Measurements from ENCODE around the gene GALNT1. TPM values are rescaled to one million over a fixed set of nuclear protein-coding genes. Genes with fewer than 3 reads are reported as not detected.
"Not testable (repeated sequence)": the region's sequence is repeated elsewhere in the genome, so short reads cannot be mapped to it uniquely, and the experiment has no call there.

The GALNT1 gene
- total RNA-seq, 1 experiment from 2014 or later: 117 TPM

DNA sequence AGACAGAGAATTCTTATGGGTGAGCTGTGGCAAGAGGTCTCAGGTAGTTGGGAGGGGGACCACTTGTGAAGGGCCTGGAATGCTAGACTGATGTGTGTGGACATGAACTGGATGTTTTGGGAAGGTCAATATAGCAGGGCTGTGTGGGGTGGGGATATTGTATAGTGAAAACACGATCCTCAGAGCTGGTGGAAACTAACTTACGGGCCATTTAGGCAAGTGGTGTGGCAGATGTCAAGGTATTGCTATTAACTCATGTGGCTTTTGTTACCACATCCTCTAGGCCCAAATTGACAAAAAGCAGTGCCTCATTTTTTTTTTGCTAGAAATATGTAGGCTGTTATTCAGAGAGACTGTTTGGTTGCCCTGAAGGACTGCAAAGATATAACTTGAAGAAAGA, 8.0 kb upstream of the GALNT1 start:
- H3K4me3 ChIP-seq: no peak overlapping the region
- no peaks in the 10 kb centered on the region for H3K9me3 ChIP-seq (replicated peaks)
- H3K27me3 ChIP-seq (replicated peaks): no peaks in the 10 kb centered on the region
- no peak for DNase-seq (ENCODE audit: low read depth in 1 of 2, low spot score in 2 of 2)
- peaks cover 6% of the 10 kb centered on the region for H3K4me1 ChIP-seq (replicated peaks)
- no peak overlapping the region for H3K27ac ChIP-seq
- no peaks in the 10 kb centered on the region for H3K36me3 ChIP-seq

DNA sequence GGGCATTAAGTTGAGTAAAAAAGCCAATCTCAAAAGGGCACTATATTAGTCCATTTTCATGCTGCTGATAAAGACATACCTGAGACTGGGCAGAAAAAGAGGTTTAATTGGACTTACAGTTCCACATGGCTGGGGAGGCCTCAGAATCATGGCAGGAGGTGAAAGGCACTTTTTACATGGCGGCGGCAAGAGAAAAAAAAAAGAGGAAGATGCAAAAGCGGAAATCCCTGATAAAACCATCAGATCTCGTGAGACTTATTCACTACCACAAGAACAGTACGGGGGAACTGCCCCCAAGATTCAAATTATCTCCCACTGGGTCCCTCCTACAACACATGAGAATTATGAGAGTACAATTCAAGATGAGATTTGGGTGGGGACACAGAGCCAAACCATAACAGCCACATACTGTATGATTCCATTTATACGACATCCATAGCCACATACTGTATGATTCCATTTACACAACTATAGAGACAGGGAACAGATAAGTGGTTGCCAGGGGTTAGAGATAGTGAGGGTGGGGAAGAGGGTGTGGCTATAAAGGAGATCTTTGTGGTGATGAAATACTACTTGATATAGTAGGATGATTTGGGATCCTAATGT, 5.2 kb upstream of the GALNT1 start:
- H3K36me3 ChIP-seq; DNase-seq (ENCODE audit: low read depth in 1 of 2, low spot score in 2 of 2); H3K4me3 ChIP-seq; H3K27ac ChIP-seq; H3K27me3 ChIP-seq (replicated peaks); H3K9me3 ChIP-seq (replicated peaks): not testable (repeated sequence)
- H3K4me1 ChIP-seq (replicated peaks): peaks cover 10% of the 10 kb centered on the region

GRCh38 chr18:35577045-35577848, 4.3 kb upstream of the GALNT1 start:
- H3K4me3 ChIP-seq: no peak overlapping the region
- no peaks in the 10 kb centered on the region for H3K27me3 ChIP-seq (replicated peaks)
- H3K4me1 ChIP-seq (replicated peaks): peaks cover 12% of the 10 kb centered on the region
- peaks cover 5% of the 10 kb centered on the region for H3K36me3 ChIP-seq
- no peak overlapping the region for H3K27ac ChIP-seq
- no peaks in the 10 kb centered on the region for H3K9me3 ChIP-seq (replicated peaks)
- no peak for DNase-seq (ENCODE audit: low read depth in 1 of 2, low spot score in 2 of 2)

GRCh38 chr18:35578481-35578880, 3.1 kb upstream of the GALNT1 start:
- Histone ChIP-seq H3K4me1 (replicated peaks) (peaks cover 12% of the 10 kb centered on the region; the same call in 1 of the 2 replicates), H3K27me3 (replicated peaks) (no peaks in the 10 kb centered on the region), H3K36me3 (peaks cover 5% of the 10 kb centered on the region), H3K9me3 (replicated peaks) (no peaks in the 10 kb centered on the region), H3K4me3 (no peak overlapping the region), H3K27ac (no peak overlapping the region)
- DNase-seq (ENCODE audit: low read depth in 1 of 2, low spot score in 2 of 2): no peak

DNA sequence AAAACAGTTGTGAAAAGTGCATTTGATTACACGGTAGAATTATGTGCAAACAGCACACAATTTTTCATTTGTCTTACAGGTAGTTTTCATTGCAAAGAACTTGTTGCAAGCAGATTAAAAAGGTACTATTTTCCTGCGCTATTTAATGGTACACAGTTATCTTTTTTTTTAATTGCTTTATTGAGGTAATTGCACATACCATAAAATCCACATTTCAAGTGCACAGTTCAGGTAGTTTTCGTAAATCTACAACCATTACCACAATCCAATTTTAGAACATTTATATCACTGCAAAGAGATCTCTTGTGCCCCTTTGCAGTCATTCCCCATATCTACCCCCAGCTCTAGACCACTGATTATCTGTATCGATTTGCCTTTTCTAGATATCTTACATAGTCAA, 2.6 kb upstream of the GALNT1 start:
- H3K27me3 ChIP-seq (replicated peaks): no peaks in the 10 kb centered on the region
- H3K4me3 ChIP-seq: no peak overlapping the region
- H3K36me3 ChIP-seq: peaks cover 5% of the 10 kb centered on the region
- no peak overlapping the region for H3K27ac ChIP-seq
- H3K9me3 ChIP-seq (replicated peaks): no peaks in the 10 kb centered on the region
- peaks cover 12% of the 10 kb centered on the region; the same call in 1 of the 2 replicates for H3K4me1 ChIP-seq (replicated peaks)
- DNase-seq (ENCODE audit: low read depth in 1 of 2, low spot score in 2 of 2): no peak

- Histone ChIP-seq H3K4me1 (replicated peaks) (peaks cover 12% of the 10 kb centered on the region; the same call in 1 of the 2 replicates), H3K27me3 (replicated peaks) (no peaks in the 10 kb centered on the region), H3K36me3 (peaks cover 5% of the 10 kb centered on the region), H3K27ac (peak overlapping the region; percentile 69), H3K4me3 (peak overlapping the region; percentile 96), H3K9me3 (replicated peaks) (no peaks in the 10 kb centered on the region; the same call in 1 of the 2 replicates)
- peak; percentile 55 to 71 for DNase-seq (ENCODE audit: low read depth in 1 of 2, low spot score in 2 of 2)
These were observed 620 bp upstream of the GALNT1 start for GRCh38 chr18:35580701-35581539.

GRCh38 chr18:35581898-35582641, 530 bp downstream of the GALNT1 start:
- Histone ChIP-seq H3K27me3 (replicated peaks) (no peaks in the 10 kb centered on the region), H3K9me3 (replicated peaks) (no peaks in the 10 kb centered on the region; the same call in 1 of the 2 replicates), H3K4me3 (peak overlapping the region; percentile 78), H3K27ac (peak overlapping the region; percentile 45; the same call in 1 of the 2 replicates), H3K36me3 (peaks cover 5% of the 10 kb centered on the region), H3K4me1 (replicated peaks) (peaks cover 12% of the 10 kb centered on the region; the same call in 1 of the 2 replicates)
- DNase-seq (ENCODE audit: low read depth in 1 of 2, low spot score in 2 of 2): peak in 1 of 2 experiments; percentile 36

- DNase-seq (ENCODE audit: low read depth in 1 of 2, low spot score in 2 of 2): peak in 1 of 2 experiments; percentile 2
- Histone ChIP-seq H3K9me3 (replicated peaks) (peaks cover 4% of the 10 kb centered on the region), H3K27me3 (replicated peaks) (no peaks in the 10 kb centered on the region), H3K4me1 (replicated peaks) (peaks cover 12% of the 10 kb centered on the region; the same call in 1 of the 2 replicates), H3K36me3 (peaks cover 5% of the 10 kb centered on the region), H3K27ac (no peak overlapping the region), H3K4me3 (no peak overlapping the region)
These were observed 1.5 kb downstream of the GALNT1 start for GRCh38 chr18:35582899-35583558.

DNA sequence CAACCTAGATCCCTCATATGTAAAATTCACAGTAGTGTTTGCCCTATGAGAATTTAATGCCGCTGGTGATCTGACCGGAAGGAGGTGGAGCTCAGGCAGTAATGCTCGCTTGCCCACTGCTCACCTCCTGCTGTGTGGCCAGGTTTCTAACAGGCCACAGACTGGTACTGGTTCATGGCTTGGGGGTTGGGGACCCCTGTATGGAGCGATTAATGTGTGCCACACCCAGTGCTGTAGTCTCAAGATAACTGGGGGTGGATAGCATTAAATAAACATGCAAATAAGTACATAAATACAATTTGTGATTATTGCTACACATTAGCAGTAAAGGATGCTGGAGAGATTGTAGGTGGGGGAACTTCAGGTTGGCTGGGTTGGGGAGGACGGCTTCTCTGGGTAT, 3.2 kb downstream of the GALNT1 start:
- Histone ChIP-seq H3K4me1 (replicated peaks) (peaks cover 12% of the 10 kb centered on the region; the same call in 1 of the 2 replicates), H3K4me3 (no peak overlapping the region)

DNA sequence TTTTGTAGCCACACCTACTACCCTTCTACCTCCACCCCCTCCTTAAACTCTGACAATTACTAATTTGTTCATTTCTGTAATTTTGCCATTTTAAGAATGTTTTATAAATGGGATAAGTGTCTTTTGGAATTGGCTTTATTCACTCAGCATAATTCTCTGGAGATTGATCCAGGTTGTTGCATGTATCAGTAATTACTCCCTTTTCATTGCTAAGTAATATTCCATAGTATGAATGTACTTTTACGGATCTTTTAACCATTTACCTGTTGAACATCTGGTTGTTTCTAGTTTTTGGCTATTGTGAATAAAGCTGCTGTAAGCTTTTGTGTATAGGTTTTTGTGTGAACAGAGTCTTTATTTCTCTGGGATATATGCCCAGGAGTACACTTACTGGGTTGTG, 4.1 kb downstream of the GALNT1 start:
- no peak for DNase-seq (ENCODE audit: low read depth in 1 of 2, low spot score in 2 of 2)
- H3K27me3 ChIP-seq (replicated peaks): no peaks in the 10 kb centered on the region
- peaks cover 5% of the 10 kb centered on the region for H3K36me3 ChIP-seq
- no peak overlapping the region for H3K4me3 ChIP-seq
- H3K4me1 ChIP-seq (replicated peaks): peaks cover 12% of the 10 kb centered on the region; the same call in 1 of the 2 replicates
- no peak overlapping the region for H3K27ac ChIP-seq
- peaks cover 4% of the 10 kb centered on the region for H3K9me3 ChIP-seq (replicated peaks)

More for the DNA sequence above, 3.2 kb downstream of the GALNT1 start:
- Histone ChIP-seq H3K27ac (no peak overlapping the region), H3K9me3 (replicated peaks) (peaks cover 4% of the 10 kb centered on the region), H3K27me3 (replicated peaks) (no peaks in the 10 kb centered on the region), H3K36me3 (peaks cover 5% of the 10 kb centered on the region)
- DNase-seq (ENCODE audit: low read depth in 1 of 2, low spot score in 2 of 2): no peak

DNA sequence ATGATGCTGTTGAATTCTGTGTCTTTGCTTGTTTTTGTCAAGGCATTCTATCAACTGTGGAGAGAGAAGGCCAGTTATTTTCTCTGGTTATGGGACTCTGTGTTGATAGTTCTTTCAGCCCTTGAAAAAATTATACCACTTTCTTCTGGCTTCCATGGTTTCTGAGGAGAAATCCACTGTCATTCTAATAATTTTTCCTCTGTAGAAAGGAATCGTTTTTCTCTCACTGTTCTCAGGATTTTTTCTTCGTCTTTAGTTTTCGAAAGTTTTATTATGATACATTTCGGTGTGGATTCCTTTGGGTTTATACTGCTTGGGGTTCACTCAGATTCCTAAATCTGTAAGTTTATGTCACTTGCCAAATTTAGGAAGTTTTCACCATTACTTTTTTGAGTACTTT, 6.6 kb downstream of the GALNT1 start:
- H3K36me3 ChIP-seq: no peaks in the 10 kb centered on the region
- no peaks in the 10 kb centered on the region for H3K4me1 ChIP-seq (replicated peaks)
- no peak for DNase-seq (ENCODE audit: low read depth in 1 of 2, low spot score in 2 of 2)
- peaks cover 4% of the 10 kb centered on the region for H3K9me3 ChIP-seq (replicated peaks)
- no peaks in the 10 kb centered on the region for H3K27me3 ChIP-seq (replicated peaks)
- no peak overlapping the region for H3K4me3 ChIP-seq
- H3K27ac ChIP-seq: no peak overlapping the region

- no peaks in the 10 kb centered on the region for H3K27me3 ChIP-seq (replicated peaks)
- H3K4me3 ChIP-seq: no peak overlapping the region
- H3K9me3 ChIP-seq (replicated peaks): peaks cover 4% of the 10 kb centered on the region
- no peak overlapping the region for H3K27ac ChIP-seq
- no peaks in the 10 kb centered on the region for H3K4me1 ChIP-seq (replicated peaks)
- no peaks in the 10 kb centered on the region for H3K36me3 ChIP-seq
- no peak for DNase-seq (ENCODE audit: low read depth in 1 of 2, low spot score in 2 of 2)
These were observed 7.5 kb downstream of the GALNT1 start for GRCh38 chr18:35588995-35589394.

DNA sequence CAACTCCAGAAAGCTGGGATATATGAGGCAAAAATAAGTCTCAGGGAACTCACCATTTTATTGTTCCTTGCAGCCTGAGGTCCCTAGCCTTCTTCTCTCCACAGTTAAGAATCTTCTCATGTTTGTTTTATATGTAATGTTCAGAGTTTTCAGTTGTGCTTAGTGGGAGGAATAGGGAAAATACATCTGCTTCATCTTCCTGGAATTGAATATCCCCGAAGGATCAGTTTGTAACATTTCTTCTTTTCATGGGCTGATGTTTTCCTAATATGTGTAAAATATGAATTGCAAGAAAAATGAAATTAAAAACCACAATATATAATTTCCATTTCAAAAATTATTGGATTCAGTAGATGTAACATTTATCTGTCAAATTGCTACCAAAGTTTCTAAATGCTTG, 8.0 kb downstream of the GALNT1 start:
- no peaks in the 10 kb centered on the region for H3K4me1 ChIP-seq (replicated peaks)
- H3K4me3 ChIP-seq: no peak overlapping the region
- H3K9me3 ChIP-seq (replicated peaks): peaks cover 4% of the 10 kb centered on the region
- no peaks in the 10 kb centered on the region for H3K27me3 ChIP-seq (replicated peaks)
- DNase-seq (ENCODE audit: low read depth in 1 of 2, low spot score in 2 of 2): no peak
- H3K36me3 ChIP-seq: no peaks in the 10 kb centered on the region
- no peak overlapping the region for H3K27ac ChIP-seq

Measured in SJSA1 (cell line).